GM19025 (cell line): ENCODE results near the gene VCP.
"Not testable (repeated sequence)": the region's sequence is repeated elsewhere in the genome, so short reads cannot be mapped to it uniquely, and the experiment has no call there.

ENCODE experiments used
- ATAC-seq: cut with Tn5 transposase; IDR thresholded peaks from one replicate; pipeline ENCODE4 v1.9.1; 2021; ENCODE audit warnings: mild to moderate bottlenecking, low read depth, moderate library complexity; ENCODE audit not compliant: unreplicated experiment

The VCP gene

GRCh38 chr9:35027374-35027773, 45.1 kb downstream of the VCP start:
- ATAC-seq = no peak

GRCh38 chr9:35026671-35027070, 45.8 kb downstream of the VCP start:
- ATAC-seq = no peak

GRCh38 chr9:35023443-35023842, 49.0 kb downstream of the VCP start:
- ATAC-seq = not testable (repeated sequence)

DNA sequence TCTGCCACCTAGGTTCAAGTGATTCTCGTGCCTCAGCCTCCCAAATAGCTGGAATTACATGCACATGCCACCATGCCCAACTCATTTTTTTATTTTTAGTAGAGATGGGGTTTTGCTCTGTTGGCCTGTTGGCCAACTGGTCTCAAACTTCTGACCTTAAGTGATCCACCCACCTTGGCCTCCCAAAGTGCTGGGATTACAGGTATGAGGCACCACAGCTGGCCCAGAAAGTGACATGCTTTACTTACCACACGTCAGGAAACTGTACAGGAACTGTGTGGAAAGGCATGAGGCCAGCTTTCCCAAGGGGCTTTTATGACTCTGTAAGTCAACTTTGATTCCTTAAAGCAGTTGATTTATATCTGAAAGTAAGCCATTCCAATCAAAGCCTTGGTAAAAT, 57.9 kb downstream of the VCP start:
- no peak for ATAC-seq

GRCh38 chr9:35010351-35010958, 62.0 kb downstream of the VCP start:
- ATAC-seq = no peak
